HTERT RPE-1 (cell line): Measurements from ENCODE around the gene PBRM1.

Experiments
- in situ Hi-C: fragments of 300-500 bp; cut with MboI; formaldehyde crosslinking; loops from 4 replicates; pipeline ENCODE4 v1.14.3; 2020; ENCODE audit warnings: low sequenced_read_pairs

Gene PBRM1

GRCh38 chr3:52512727-52513126 lies 173.0 kb downstream of the PBRM1 start:
- in situ Hi-C loops = no loop called here

GRCh38 chr3:52512105-52512504 lies 173.6 kb downstream of the PBRM1 start:
- in situ Hi-C loops = no loop called here

- in situ Hi-C loops = no loop called here
These were observed 174.2 kb downstream of the PBRM1 start for GRCh38 chr3:52511509-52511908.

DNA sequence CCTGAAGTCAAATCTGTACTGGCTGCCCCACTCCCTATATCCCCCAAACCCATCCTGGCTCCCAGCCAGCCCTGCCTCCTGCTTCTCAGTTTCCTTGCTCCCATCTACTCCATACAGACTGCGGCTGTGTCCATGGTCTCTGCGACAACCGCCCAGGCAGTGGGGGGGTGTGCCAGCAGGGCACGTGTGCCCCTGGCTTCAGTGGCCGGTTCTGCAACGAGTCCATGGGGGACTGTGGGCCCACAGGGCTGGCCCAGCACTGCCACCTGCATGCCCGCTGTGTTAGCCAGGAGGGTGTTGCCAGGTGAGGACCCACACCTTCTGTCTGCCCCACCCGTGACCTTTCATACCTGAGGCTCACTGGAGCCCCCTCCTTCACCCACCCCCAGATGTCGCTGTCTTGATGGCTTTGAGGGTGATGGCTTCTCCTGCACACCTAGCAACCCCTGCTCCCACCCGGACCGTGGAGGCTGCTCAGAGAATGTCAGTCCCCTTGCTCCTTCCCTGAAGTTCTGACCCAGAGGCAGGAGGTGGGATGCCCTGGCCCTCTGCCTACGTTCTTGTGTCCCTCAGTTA lies 175.9 kb downstream of the PBRM1 start:
- in situ Hi-C loops = no loop called here

- in situ Hi-C loops = no loop called here
These were observed 178.4 kb downstream of the PBRM1 start for GRCh38 chr3:52507359-52507758.

DNA sequence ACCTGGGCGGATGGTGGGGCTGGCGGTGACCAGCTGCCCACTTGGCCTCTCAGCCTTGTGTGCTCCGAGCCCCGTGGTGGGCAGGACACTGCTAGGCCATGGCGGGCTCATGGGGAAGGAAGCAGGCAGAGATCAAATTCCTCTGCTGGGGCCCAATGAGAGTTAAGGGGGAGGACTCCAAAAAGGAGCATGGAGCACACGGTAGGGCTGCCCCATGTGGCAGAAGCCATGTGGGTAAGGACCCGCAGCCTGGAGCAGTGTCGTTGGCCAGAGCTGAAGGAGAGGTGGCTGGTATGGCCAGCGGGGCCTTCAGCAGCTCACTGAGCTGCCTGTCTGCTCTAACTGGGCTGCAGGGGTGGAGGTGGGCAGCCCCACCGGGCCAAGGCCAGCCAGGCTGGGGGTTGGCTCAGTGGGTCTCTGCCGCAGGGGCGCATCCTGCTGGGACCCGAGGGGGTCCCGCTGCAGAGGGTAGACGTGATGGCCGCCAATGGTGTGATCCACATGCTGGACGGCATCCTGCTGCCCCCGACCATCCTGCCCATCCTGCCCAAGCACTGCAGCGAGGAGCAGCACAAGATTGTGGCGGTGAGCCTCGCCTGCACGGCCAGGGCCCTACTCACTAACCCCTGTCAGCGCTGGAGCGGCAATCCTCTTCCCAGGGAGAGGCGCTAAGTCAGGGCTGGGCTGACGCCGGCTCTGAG lies 179.3 kb downstream of the PBRM1 start:
- in situ Hi-C loops = no loop called here

GRCh38 chr3:52504977-52505376 lies 180.7 kb downstream of the PBRM1 start:
- in situ Hi-C loops = no loop called here

DNA sequence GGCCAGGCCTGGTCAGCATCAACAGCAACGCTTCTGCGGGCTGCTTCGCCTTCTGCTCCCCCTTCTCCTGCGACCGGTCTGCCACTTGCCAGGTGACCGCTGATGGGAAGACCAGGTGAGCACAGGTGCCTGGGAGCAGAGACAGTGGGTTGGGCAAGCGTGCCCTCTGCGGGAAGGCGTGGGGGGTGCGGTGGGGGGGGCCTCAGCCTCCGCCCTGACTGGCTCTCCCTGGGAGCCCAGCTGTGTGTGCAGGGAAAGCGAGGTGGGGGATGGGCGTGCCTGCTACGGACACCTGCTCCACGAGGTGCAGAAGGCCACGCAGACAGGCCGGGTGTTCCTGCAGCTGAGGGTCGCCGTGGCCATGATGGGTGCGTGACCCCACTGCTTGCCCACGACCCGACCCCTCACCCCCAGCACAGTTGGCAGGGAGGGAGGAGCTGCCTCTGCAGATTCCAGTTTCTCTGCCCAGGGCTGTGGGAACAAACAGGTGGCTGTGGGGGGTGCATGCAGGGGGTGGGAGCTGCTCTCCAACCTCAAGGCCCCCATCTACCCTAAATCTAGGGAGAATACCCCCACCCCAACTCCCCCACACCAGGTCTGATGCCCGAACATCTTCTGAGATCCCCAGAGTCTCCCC lies 181.8 kb downstream of the PBRM1 start:
- in situ Hi-C loops = no loop called here

DNA sequence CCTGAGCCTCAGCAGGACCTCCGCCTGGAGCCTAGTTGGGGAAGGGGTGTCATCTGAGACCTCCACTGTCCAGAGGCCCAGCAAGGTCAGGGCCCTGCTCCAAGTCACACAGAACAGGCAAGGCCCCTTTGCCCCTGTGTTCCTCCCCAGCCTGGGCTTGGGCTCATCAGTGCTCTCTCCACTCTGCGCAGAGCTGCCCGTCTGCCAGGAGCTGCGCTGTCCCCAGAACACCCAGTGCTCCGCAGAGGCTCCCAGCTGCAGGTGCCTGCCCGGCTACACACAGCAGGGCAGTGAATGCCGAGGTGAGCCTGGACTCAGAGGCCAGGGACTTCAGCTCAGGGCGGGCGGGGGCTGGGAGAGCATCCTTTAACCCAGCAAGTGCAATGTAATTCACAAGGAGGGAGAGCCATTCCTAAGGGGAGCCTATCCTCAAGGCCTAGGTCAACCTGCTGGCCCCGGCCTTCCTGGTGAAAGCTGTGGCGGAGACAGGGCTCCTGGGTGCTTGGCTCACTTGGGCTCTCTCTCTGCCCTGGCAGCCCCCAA lies 182.8 kb downstream of the PBRM1 start:
- in situ Hi-C loops = no loop called here

DNA sequence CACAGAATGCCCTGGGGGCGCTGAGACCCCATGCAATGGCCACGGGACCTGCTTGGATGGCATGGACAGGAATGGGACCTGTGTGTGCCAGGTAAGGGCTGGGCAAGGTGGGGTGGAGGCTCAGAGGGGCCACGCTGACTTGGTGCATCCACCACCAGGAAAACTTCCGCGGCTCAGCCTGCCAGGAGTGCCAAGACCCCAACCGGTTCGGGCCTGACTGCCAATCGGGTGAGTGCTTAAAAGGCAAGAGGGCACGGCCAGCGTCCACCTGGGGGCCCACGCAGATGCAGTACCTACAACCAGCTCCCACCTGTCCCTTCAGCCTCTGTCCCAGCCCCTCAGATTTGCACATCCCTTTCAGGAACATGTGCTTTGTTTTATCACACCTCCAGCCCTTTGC lies 183.7 kb downstream of the PBRM1 start:
- in situ Hi-C loops = no loop called here

GRCh38 chr3:52501046-52501445 lies 184.7 kb downstream of the PBRM1 start:
- in situ Hi-C loops = no loop called here

GRCh38 chr3:52498137-52499054 lies 187.3 kb downstream of the PBRM1 start:
- in situ Hi-C loops = no loop called here

- in situ Hi-C loops = no loop called here
These were observed 189.7 kb downstream of the PBRM1 start for GRCh38 chr3:52495777-52496602.
